GM10266 (cell line): ENCODE results near the gene TUSC2.

ENCODE experiments used
- DNase-seq: peaks from one replicate; pipeline ENCODE4 v3.0.0; 2012; ENCODE audit errors: extremely low spot score
- CTCF ChIP-seq: IDR thresholded peaks from 2 replicates; pipeline ENCODE4 v1.5.1; 2012; ENCODE audit warnings: mild to moderate bottlenecking, low read depth; ENCODE audit not compliant: control insufficient read depth, insufficient read depth; ENCODE audit errors: missing control alignments

TUSC2 gene

GRCh38 chr3:50347187-50347813, 19.3 kb upstream of the TUSC2 start:
- no peak for DNase-seq
- peak; percentile 66 for TF ChIP-seq CTCF

GRCh38 chr3:50345586-50346234, 17.7 kb upstream of the TUSC2 start, which contains the start of gene ZMYND10:
TSS of gene ZMYND10 (minus strand) at chr3:50345732. CDS start at chr3:50345579, 153 bp downstream.
- no peak for TF ChIP-seq CTCF
- DNase-seq: peak; percentile 83

GRCh38 chr3:50345008-50345407, 17.0 kb upstream of the TUSC2 start:
- no peak for DNase-seq
- TF ChIP-seq CTCF: no peak

- TF ChIP-seq CTCF: no peak
- no peak for DNase-seq
Observed at GRCh38 chr3:50342813-50343633, 15.0 kb upstream of the TUSC2 start.

GRCh38 chr3:50341996-50342650, 14.1 kb upstream of the TUSC2 start:
- no peak for DNase-seq
- TF ChIP-seq CTCF: no peak

GRCh38 chr3:50341537-50341936, 13.5 kb upstream of the TUSC2 start:
- no peak for DNase-seq
- no peak for TF ChIP-seq CTCF
